IMR-90 (cell line): ENCODE results near the gene B3GAT1. TPM values are rescaled to one million over a fixed set of nuclear protein-coding genes. Genes with fewer than 3 reads are reported as not detected.

Experiments
- ATAC-seq: fragments of 200-7000 bp; cut with Tn5 transposase; 2 replicates; pipeline ENCODE4 v1.9.1; 2020; ENCODE audit warnings: low read depth, mild to moderate bottlenecking, moderate library complexity
- BruUV-seq: library from RNA; stranded (reverse); fragments of 400-500 nt; replicated peaks from 2 replicates; lab custom pipeline; 2021; lab: Mats Ljungman, UMichigan
- CTCF ChIA-PET: fragments of 300-600 bp; formaldehyde crosslinking; extraction: SDS; loops from one replicate; lab custom pipeline; 2021; ENCODE audit warnings: antibody characterized with exemption; lab: Yijun Ruan, JAX
- POLR2A ChIA-PET: fragments of 300-600 bp; sonication (Branson Sonifier 250); formaldehyde crosslinking; loops from one replicate; lab custom pipeline; 2022; ENCODE audit warnings: antibody characterized with exemption; ENCODE audit not compliant: unreplicated experiment; lab: Charles Lee
- DNase-seq: peaks from one replicate; pipeline ENCODE4 v3.0.0; 2013
- H2AFZ ChIP-seq: replicated peaks from 2 replicates; pipeline ENCODE3; 2013; ENCODE audit warnings: low read length, mild to moderate bottlenecking; ENCODE audit not compliant: poor library complexity
- H2AK5ac ChIP-seq: 2 replicates; pipeline ENCODE4 v1.6.1; 2013; ENCODE audit warnings: low read depth, low read length, inconsistent platforms
- H2AK9ac ChIP-seq: replicated peaks from 2 replicates; pipeline ENCODE3; 2013; ENCODE audit warnings: mild to moderate bottlenecking, low read depth, low read length, moderate library complexity; ENCODE audit not compliant: poor library complexity
- H2BK120ac ChIP-seq: 2 replicates; pipeline ENCODE4 v1.6.1; 2013; ENCODE audit warnings: low read depth, low read length, inconsistent platforms
- H2BK15ac ChIP-seq: 3 replicates; pipeline ENCODE4 v1.6.1; 2013; ENCODE audit warnings: low read depth, low read length, inconsistent platforms
- H2BK20ac ChIP-seq: 2 replicates; pipeline ENCODE4 v1.6.1; 2013; ENCODE audit warnings: low read depth, mild to moderate bottlenecking, inconsistent platforms, low read length, moderate library complexity
- H2BK5ac ChIP-seq: 2 replicates; pipeline ENCODE4 v1.6.1; 2013; ENCODE audit warnings: mild to moderate bottlenecking, low read depth, low read length, inconsistent platforms; ENCODE audit not compliant: poor library complexity, severe bottlenecking
- H3K14ac ChIP-seq: replicated peaks from 2 replicates; pipeline ENCODE4 v1.6.1; 2013; ENCODE audit warnings: low read depth, low read length, inconsistent platforms
- H3K18ac ChIP-seq: 2 replicates; pipeline ENCODE4 v1.6.1; 2013; ENCODE audit warnings: low read depth, low read length, control low read depth
- H3K23ac ChIP-seq: 2 replicates; pipeline ENCODE4 v1.6.1; 2013; ENCODE audit warnings: low read depth, low read length, inconsistent platforms
- H3K27ac ChIP-seq: 2 replicates; pipeline ENCODE4 v1.5.1; 2013; ENCODE audit warnings: mild to moderate bottlenecking, control low read depth, low read length; ENCODE audit not compliant: insufficient read depth
- H3K27me3 ChIP-seq: 2 replicates; pipeline ENCODE4 v1.6.1; 2013; ENCODE audit warnings: low read length; ENCODE audit not compliant: control insufficient read depth, insufficient read depth
- H3K36me3 ChIP-seq: 2 replicates; pipeline ENCODE4 v1.6.1; 2013; ENCODE audit warnings: low read length, mixed read lengths; ENCODE audit not compliant: control insufficient read depth, insufficient read depth
- H3K4ac ChIP-seq: 2 replicates; pipeline ENCODE4 v1.6.1; 2013; ENCODE audit warnings: low read depth, low read length, inconsistent platforms
- H3K4me1 ChIP-seq: 2 replicates; pipeline ENCODE4 v1.6.1; 2013; ENCODE audit warnings: low read length, mixed read lengths; ENCODE audit not compliant: control insufficient read depth, insufficient read depth
- H3K4me2 ChIP-seq: 2 replicates; pipeline ENCODE4 v1.6.1; 2013; ENCODE audit warnings: low read depth, mild to moderate bottlenecking, control low read depth, low read length, moderate library complexity
- H3K4me3 ChIP-seq: 2 replicates; pipeline ENCODE4 v1.5.1; 2013; ENCODE audit warnings: low read depth, mild to moderate bottlenecking, control low read depth, low read length, moderate library complexity; ENCODE audit not compliant: insufficient read depth
- H3K56ac ChIP-seq: 2 replicates; pipeline ENCODE4 v1.6.1; 2013; ENCODE audit warnings: low read length, inconsistent platforms; ENCODE audit not compliant: insufficient read depth; ENCODE audit errors: extremely low read depth
- H3K79me1 ChIP-seq, 2 experiments: 2 replicates each; pipeline ENCODE4 v1.6.1; 2013; ENCODE audit warnings: low read length in 2 of 2, inconsistent platforms in 1 of 2, low read depth in 1 of 2
- H3K9ac ChIP-seq: 2 replicates; pipeline ENCODE4 v1.6.1; 2013; ENCODE audit warnings: low read depth, low read length, control low read depth
- H3K9me1 ChIP-seq: 2 replicates; pipeline ENCODE4 v1.6.1; 2013; ENCODE audit warnings: low read length, inconsistent platforms; ENCODE audit not compliant: insufficient read depth
- H3K9me3 ChIP-seq: 2 replicates; pipeline ENCODE4 v1.6.1; 2013; ENCODE audit warnings: low read length; ENCODE audit not compliant: control insufficient read depth, insufficient read depth
- H4K20me1 ChIP-seq: 2 replicates; pipeline ENCODE4 v1.6.1; 2013; ENCODE audit warnings: low read length, inconsistent platforms; ENCODE audit not compliant: insufficient read depth
- H4K5ac ChIP-seq: 2 replicates; pipeline ENCODE4 v1.6.1; 2013; ENCODE audit warnings: mild to moderate bottlenecking, low read depth, low read length, control low read depth
- H4K8ac ChIP-seq, 2 experiments: 2 replicates each; pipeline ENCODE4 v1.6.1; 2013; ENCODE audit warnings: low read depth in 2 of 2, low read length in 2 of 2, control low read depth in 1 of 2, inconsistent platforms in 1 of 2
- H4K91ac ChIP-seq: 2 replicates; pipeline ENCODE4 v1.6.1; 2013; ENCODE audit warnings: low read depth, low read length, inconsistent platforms; ENCODE audit not compliant: insufficient read depth
- BHLHE40 ChIP-seq: fragments of 150-350 bp; IDR thresholded peaks from 2 replicates; pipeline ENCODE4 v1.6.1; 2016; ENCODE audit warnings: mild to moderate bottlenecking, low read depth, low read length
- CEBPB ChIP-seq: IDR thresholded peaks from 2 replicates; pipeline ENCODE4 v1.6.1; 2012; ENCODE audit warnings: low read depth, low read length, improper control_type of control experiment
- CHD1 ChIP-seq: IDR thresholded peaks from 2 replicates; pipeline ENCODE4 v1.6.1; 2012; ENCODE audit warnings: low read depth, low read length, improper control_type of control experiment
- CTCF ChIP-seq: conservative IDR thresholded peaks from 2 replicates; pipeline ENCODE4 v1.5.1; 2012; ENCODE audit warnings: mild to moderate bottlenecking, low read depth, low read length, improper control_type of control experiment
- FOS ChIP-seq: fragments of 150-350 bp; IDR thresholded peaks from 2 replicates; pipeline ENCODE4 v1.6.1; 2016; ENCODE audit warnings: low read depth, low read length
- MAFK ChIP-seq: IDR thresholded peaks from 2 replicates; pipeline ENCODE4 v1.6.1; 2012; ENCODE audit warnings: low read depth, low read length, improper control_type of control experiment
- MAZ ChIP-seq: IDR thresholded peaks from 2 replicates; pipeline ENCODE4 v1.6.1; 2012; ENCODE audit warnings: low read depth, mild to moderate bottlenecking, low read length, improper control_type of control experiment, moderate library complexity, borderline replicate concordance
- NFE2L2 ChIP-seq: fragments of 150-350 bp; IDR thresholded peaks from 2 replicates; pipeline ENCODE4 v1.6.1; 2016; ENCODE audit warnings: low read depth, mild to moderate bottlenecking, low read length
- POLR2A ChIP-seq: IDR thresholded peaks from 2 replicates; pipeline ENCODE4 v1.6.1; 2012; ENCODE audit warnings: mild to moderate bottlenecking, low read depth, low read length
- RAD21 ChIP-seq: IDR thresholded peaks from 2 replicates; pipeline ENCODE4 v1.6.1; 2012; ENCODE audit warnings: low read length, improper control_type of control experiment
- SMC3 ChIP-seq: fragments of 150-350 bp; IDR thresholded peaks from 2 replicates; pipeline ENCODE4 v1.6.1; 2016; ENCODE audit warnings: low read depth, mild to moderate bottlenecking, antibody characterized with exemption, low read length, moderate library complexity
- WGBS, 2 experiments: methylation state at CpG; one replicate each; pipeline versions ENCODE4 v1.1.5 to v1.1.7; 2013; ENCODE audit warnings: missing lambda C conversion rate in 2 of 2; ENCODE audit not compliant: insufficient read length in 1 of 2; ENCODE audit errors: extremely low coverage in 2 of 2; 5-methylcytosine and 5-hydroxymethylcytosine counted together
- dilution Hi-C: fragments of 300-500 bp; cut with HindIII; formaldehyde crosslinking; loops from one replicate; pipeline ENCODE4 v1.14.3; 2018; ENCODE audit warnings: low sequenced_read_pairs; ENCODE audit not compliant: unreplicated experiment
- in situ Hi-C: fragments of 300-500 bp; cut with MboI; formaldehyde crosslinking; loops from 3 replicates; pipeline ENCODE4 v1.14.3; 2019; ENCODE audit warnings: low sequenced_read_pairs, inconsistent platforms, mixed read lengths
- intact Hi-C: fragments of 100-400 bp; cut with micrococcal nuclease; formaldehyde crosslinking; loops from 2 replicates; pipeline ENCODE4 v1.10.0; 2022
- polyA plus RNA-seq, 3 experiments: library from polyadenylated mRNA; depleted of rRNA; stranded (reverse); fragments of >200 nt; gene quantifications; 2 replicates each; pipeline ENCODE4 v1.2.3, GENCODE V29; 2012; ENCODE audit warnings: low replicate concordance in 1 of 3
- total RNA-seq: library from RNA; depleted of rRNA; stranded (reverse); fragments of >200 nt; gene quantifications from 2 replicates; pipeline ENCODE4 v1.2.3, GENCODE V29; 2012
- TF ChIP-seq, protein P1 (sequence below): fragments of 150-350 bp; IDR thresholded peaks from 2 replicates; pipeline ENCODE4 v1.6.1; 2016; ENCODE audit warnings: low read depth, mild to moderate bottlenecking, low read length, moderate library complexity, borderline replicate concordance
- TF ChIP-seq, protein P2 (sequence below): fragments of 150-350 bp; IDR thresholded peaks from 2 replicates; pipeline ENCODE4 v1.6.1; 2017; ENCODE audit warnings: mild to moderate bottlenecking, antibody characterized with exemption, low read length, low read depth

The B3GAT1 gene
- total and polyA plus RNA-seq, 2 of the 4 experiments (the other 2 are of a cell fraction) = not detected

GRCh38 chr11:134454146-134454690 is 42.2 kb upstream of the B3GAT1 start:
- no peak overlapping the region for H3K4me3 ChIP-seq
- H3K4me2 ChIP-seq = no peak overlapping the region
- no peak overlapping the region for H4K91ac ChIP-seq
- H2AFZ ChIP-seq = no peak overlapping the region
- no peaks in the 10 kb centered on the region for H4K20me1 ChIP-seq
- H2BK20ac ChIP-seq = no peak overlapping the region
- no peak overlapping the region for H3K9ac ChIP-seq
- 58% methylated on average over 2 of the region's 6 CpGs; no CpG with 5 or more reads in 1 of the 2 experiments for WGBS, 2 experiments
- no peaks in the 10 kb centered on the region for H3K27me3 ChIP-seq
- H3K4ac ChIP-seq = no peak overlapping the region
- DNase-seq (no peak), ATAC-seq (no peak)
- CTCF ChIA-PET = no interaction called here
- no peaks in the 10 kb centered on the region for H3K4me1 ChIP-seq
- H2AK5ac ChIP-seq = no peak overlapping the region
- no peaks in the 10 kb centered on the region for H3K36me3 ChIP-seq
- no peaks in the 10 kb centered on the region for H3K79me1 ChIP-seq
- no peak overlapping the region for H2BK15ac ChIP-seq
- H4K8ac ChIP-seq = no peak overlapping the region
- in situ Hi-C loops (no loop called here), intact Hi-C loops (no loop called here), dilution Hi-C loops (no loop called here)
- no peak overlapping the region for H3K18ac ChIP-seq
- no TSS peak for BruUV-seq
- H4K5ac ChIP-seq = no peak overlapping the region
- H2BK120ac ChIP-seq = no peak overlapping the region
- H3K14ac ChIP-seq = no peak overlapping the region
- no peak for TF ChIP-seq NFE2L2
- TF ChIP-seq FOS = no peak
- no peak for TF ChIP-seq SMC3
- TF ChIP-seq MAZ = no peak
- TF ChIP-seq, protein P1, sequence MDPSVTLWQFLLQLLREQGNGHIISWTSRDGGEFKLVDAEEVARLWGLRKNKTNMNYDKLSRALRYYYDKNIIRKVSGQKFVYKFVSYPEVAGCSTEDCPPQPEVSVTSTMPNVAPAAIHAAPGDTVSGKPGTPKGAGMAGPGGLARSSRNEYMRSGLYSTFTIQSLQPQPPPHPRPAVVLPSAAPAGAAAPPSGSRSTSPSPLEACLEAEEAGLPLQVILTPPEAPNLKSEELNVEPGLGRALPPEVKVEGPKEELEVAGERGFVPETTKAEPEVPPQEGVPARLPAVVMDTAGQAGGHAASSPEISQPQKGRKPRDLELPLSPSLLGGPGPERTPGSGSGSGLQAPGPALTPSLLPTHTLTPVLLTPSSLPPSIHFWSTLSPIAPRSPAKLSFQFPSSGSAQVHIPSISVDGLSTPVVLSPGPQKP = no peak
- TF ChIP-seq POLR2A = no peak
- TF ChIP-seq MAFK = no peak
- TF ChIP-seq, protein P2, sequence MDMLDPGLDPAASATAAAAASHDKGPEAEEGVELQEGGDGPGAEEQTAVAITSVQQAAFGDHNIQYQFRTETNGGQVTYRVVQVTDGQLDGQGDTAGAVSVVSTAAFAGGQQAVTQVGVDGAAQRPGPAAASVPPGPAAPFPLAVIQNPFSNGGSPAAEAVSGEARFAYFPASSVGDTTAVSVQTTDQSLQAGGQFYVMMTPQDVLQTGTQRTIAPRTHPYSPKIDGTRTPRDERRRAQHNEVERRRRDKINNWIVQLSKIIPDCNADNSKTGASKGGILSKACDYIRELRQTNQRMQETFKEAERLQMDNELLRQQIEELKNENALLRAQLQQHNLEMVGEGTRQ = no peak
- TF ChIP-seq CHD1 = no peak
- no peak for TF ChIP-seq CTCF
- no peak for TF ChIP-seq BHLHE40
- no peak for TF ChIP-seq RAD21
- TF ChIP-seq CEBPB = no peak
- H3K23ac ChIP-seq = no peak overlapping the region
- POLR2A ChIA-PET = no interaction called here
- peaks cover 44% of the 10 kb centered on the region for H3K9me3 ChIP-seq
- no peak overlapping the region for H2BK5ac ChIP-seq
- H3K9me1 ChIP-seq = no peaks in the 10 kb centered on the region
- H3K56ac ChIP-seq = no peak overlapping the region
- no peak overlapping the region for H2AK9ac ChIP-seq
- no peak overlapping the region for H3K27ac ChIP-seq
